Type B pancreatic cell (in vitro differentiated cells): ENCODE measurements around the gene GGNBP2. TPM values are rescaled to one million over a fixed set of nuclear protein-coding genes. Genes with fewer than 3 reads are reported as not detected.

Source experiments
- DNase-seq: peaks from one replicate; pipeline ENCODE4 v3.0.0; 2021; ENCODE audit warnings: mixed read lengths; ENCODE audit not compliant: unreplicated experiment; ENCODE audit errors: extremely low spot score
- H3K27ac Mint-ChIP-seq: 2 replicates; pipeline ENCODE4 v1.8.0; 2021; ENCODE audit warnings: mild to moderate bottlenecking, mixed read lengths
- H3K27me3 Mint-ChIP-seq: 2 replicates; pipeline ENCODE4 v1.8.0; 2021; ENCODE audit warnings: mixed read lengths
- H3K36me3 Mint-ChIP-seq: 2 replicates; pipeline ENCODE4 v1.8.0; 2021; ENCODE audit warnings: mixed read lengths
- H3K4me1 Mint-ChIP-seq: one replicate; pipeline ENCODE4 v1.8.0; 2021; ENCODE audit warnings: mixed read lengths; ENCODE audit not compliant: unreplicated experiment
- H3K4me3 Mint-ChIP-seq: 2 replicates; pipeline ENCODE4 v1.8.0; 2021; ENCODE audit warnings: mild to moderate bottlenecking, mixed read lengths
- H3K9me3 Mint-ChIP-seq: 2 replicates; pipeline ENCODE4 v1.8.0; 2021; ENCODE audit warnings: mixed read lengths
- total RNA-seq: library from RNA; stranded (reverse); gene quantifications from 2 replicates; pipeline ENCODE4 v1.2.1, GENCODE V29; 2021; ENCODE audit warnings: low replicate concordance
- TF ChIP-seq, protein P1 (sequence below): fragments of 200-600 bp; sonication (generic); conservative IDR thresholded peaks from 2 replicates; pipeline ENCODE4 v1.5.0; 2021; ENCODE audit warnings: antibody characterized with exemption, mild to moderate bottlenecking

The GGNBP2 gene
- total RNA-seq, 1 donor from 2014 or later = 63.7 TPM

DNA sequence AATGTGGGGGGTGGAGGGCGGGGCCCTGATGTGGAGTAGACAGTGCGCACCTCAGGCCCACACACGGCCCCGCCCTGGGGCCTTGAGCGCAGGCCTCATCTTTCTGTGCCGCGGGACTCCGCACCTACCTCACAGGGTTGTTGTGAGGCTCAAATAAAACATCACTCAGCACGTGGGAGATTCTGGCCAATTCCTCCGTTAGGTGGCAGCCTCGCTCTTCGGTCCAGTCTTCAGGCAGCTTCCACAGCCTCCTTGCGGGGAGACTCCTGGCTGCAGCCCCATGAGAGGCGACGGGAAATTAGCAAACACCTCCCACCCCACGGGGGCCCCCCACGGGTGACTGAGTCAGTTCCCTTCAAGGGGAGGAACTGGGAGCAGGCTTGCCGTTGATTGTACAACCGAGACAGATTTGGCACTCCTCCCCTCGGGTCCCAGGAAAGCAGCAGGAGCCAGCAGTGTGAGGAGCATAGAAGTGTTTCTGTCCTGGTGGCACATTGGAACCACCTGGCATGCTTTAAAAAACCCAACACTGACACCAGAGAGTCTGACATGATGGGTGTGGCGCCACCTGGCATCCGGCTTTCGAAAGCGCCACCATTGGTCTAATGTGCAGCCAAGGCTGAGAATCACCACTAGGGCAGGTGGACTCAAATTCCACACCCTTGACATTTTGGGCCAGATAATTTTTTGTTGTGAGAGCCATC lies 64.2 kb downstream of the GGNBP2 start:
- no peak for DNase-seq

GRCh38 chr17:36609498-36609862 lies 64.8 kb downstream of the GGNBP2 start:
- peaks cover 2% of the 10 kb centered on the region for H3K27me3 Mint-ChIP-seq
- TF ChIP-seq, protein P1, sequence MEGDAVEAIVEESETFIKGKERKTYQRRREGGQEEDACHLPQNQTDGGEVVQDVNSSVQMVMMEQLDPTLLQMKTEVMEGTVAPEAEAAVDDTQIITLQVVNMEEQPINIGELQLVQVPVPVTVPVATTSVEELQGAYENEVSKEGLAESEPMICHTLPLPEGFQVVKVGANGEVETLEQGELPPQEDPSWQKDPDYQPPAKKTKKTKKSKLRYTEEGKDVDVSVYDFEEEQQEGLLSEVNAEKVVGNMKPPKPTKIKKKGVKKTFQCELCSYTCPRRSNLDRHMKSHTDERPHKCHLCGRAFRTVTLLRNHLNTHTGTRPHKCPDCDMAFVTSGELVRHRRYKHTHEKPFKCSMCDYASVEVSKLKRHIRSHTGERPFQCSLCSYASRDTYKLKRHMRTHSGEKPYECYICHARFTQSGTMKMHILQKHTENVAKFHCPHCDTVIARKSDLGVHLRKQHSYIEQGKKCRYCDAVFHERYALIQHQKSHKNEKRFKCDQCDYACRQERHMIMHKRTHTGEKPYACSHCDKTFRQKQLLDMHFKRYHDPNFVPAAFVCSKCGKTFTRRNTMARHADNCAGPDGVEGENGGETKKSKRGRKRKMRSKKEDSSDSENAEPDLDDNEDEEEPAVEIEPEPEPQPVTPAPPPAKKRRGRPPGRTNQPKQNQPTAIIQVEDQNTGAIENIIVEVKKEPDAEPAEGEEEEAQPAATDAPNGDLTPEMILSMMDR = no peak
- H3K9me3 Mint-ChIP-seq = no peaks in the 10 kb centered on the region
- no peak overlapping the region for H3K4me3 Mint-ChIP-seq
- no peaks in the 10 kb centered on the region for H3K36me3 Mint-ChIP-seq
- H3K4me1 Mint-ChIP-seq = peaks cover 17% of the 10 kb centered on the region
- no peak for DNase-seq
- no peak overlapping the region for H3K27ac Mint-ChIP-seq

More for the DNA sequence above, 64.2 kb downstream of the GGNBP2 start:
- Mint-ChIP-seq H3K4me3 (no peak overlapping the region), H3K4me1 (peaks cover 22% of the 10 kb centered on the region), H3K27me3 (no peaks in the 10 kb centered on the region), H3K9me3 (no peaks in the 10 kb centered on the region), H3K27ac (no peak overlapping the region), H3K36me3 (no peaks in the 10 kb centered on the region)
- TF ChIP-seq, protein P1 = peak; percentile 62

- no peaks in the 10 kb centered on the region for H3K9me3 Mint-ChIP-seq
- H3K4me3 Mint-ChIP-seq = no peak overlapping the region
- H3K36me3 Mint-ChIP-seq = no peaks in the 10 kb centered on the region
- no peak for DNase-seq
- peaks cover 12% of the 10 kb centered on the region for H3K4me1 Mint-ChIP-seq
- TF ChIP-seq, protein P1 = no peak
- no peak overlapping the region for H3K27ac Mint-ChIP-seq
- H3K27me3 Mint-ChIP-seq = peaks cover 3% of the 10 kb centered on the region
Observed at GRCh38 chr17:36610474-36610873, 65.8 kb downstream of the GGNBP2 start.

- H3K4me3 Mint-ChIP-seq = no peak overlapping the region
- no peak for DNase-seq
- peaks cover 3% of the 10 kb centered on the region for H3K27me3 Mint-ChIP-seq
- no peak overlapping the region for H3K27ac Mint-ChIP-seq
- no peaks in the 10 kb centered on the region for H3K9me3 Mint-ChIP-seq
- peaks cover 5% of the 10 kb centered on the region for H3K4me1 Mint-ChIP-seq
- no peaks in the 10 kb centered on the region for H3K36me3 Mint-ChIP-seq
- TF ChIP-seq, protein P1 = no peak
Observed at GRCh38 chr17:36611345-36612072, 66.8 kb downstream of the GGNBP2 start.

- H3K4me1 Mint-ChIP-seq = peaks cover 5% of the 10 kb centered on the region
- H3K9me3 Mint-ChIP-seq = no peaks in the 10 kb centered on the region
- TF ChIP-seq, protein P1 = no peak
- no peak overlapping the region for H3K27ac Mint-ChIP-seq
- DNase-seq = no peak
- peaks cover 3% of the 10 kb centered on the region for H3K27me3 Mint-ChIP-seq
- H3K4me3 Mint-ChIP-seq = no peak overlapping the region
- no peaks in the 10 kb centered on the region for H3K36me3 Mint-ChIP-seq
Observed at GRCh38 chr17:36612323-36612722, 67.6 kb downstream of the GGNBP2 start.
